Measurements from ENCODE around the gene FHAD1. TPM values are rescaled to one million over a fixed set of nuclear protein-coding genes. Genes with fewer than 3 reads are reported as not detected.
A peak's percentile ranks its signal among the peaks of the same experiment; 100 is the strongest.

Gene FHAD1
- total and polyA plus RNA-seq, 9 of the 15 experiments (the other 6 are each of a cell fraction or from before 2014, with no cell fraction given) = 0.32 to 2.1 (median 1.5) TPM; not detected in 1

- no peak overlapping the region for H3K9ac ChIP-seq (ENCODE audit: insufficient read depth in 1 of 2, low read depth in 2 of 2, low read length in 2 of 2)
- 0 out of 2 replicates have a peak overlapping the region, but pooled peaks have one; percentile 21 for H3K4me2 ChIP-seq (ENCODE audit: insufficient read depth, low read length)
- H3K27ac ChIP-seq (ENCODE audit: extremely low read depth, low read depth, low read length) = peak overlapping the region; percentile 11; the same call in 1 of the 3 replicates
- H3K27me3 ChIP-seq (ENCODE audit: control insufficient read depth in 2 of 2, insufficient read depth in 2 of 2, low read length in 2 of 2) = peaks cover 3 to 29% of the 10 kb centered on the region in 2 experiments; a peak in 3 of 5 replicates
- in situ Hi-C loops (cut with MboI) = no loop called here
- no peaks in the 10 kb centered on the region; the same call in 1 of the 2 replicates for H3K9me3 ChIP-seq (replicated peaks; ENCODE audit: control insufficient read depth, insufficient read depth, low read depth, low read length)
- WGBS (ENCODE audit: insufficient coverage, low coverage, missing lambda C conversion rate) = 28% methylated on average over 9 of the region's 9 CpGs
- DNase-seq (ENCODE audit: extremely low read depth in 1 of 4, low spot score in 3 of 4) (peak in 2 of 4 experiments; percentile 25 to 58), FAIRE-seq (peak; percentile 77), ATAC-seq (peak; percentile 59)
- CTCF ChIA-PET (ENCODE audit: low intra/inter-chr PET ratio) = no interaction called here
- H3K36me3 ChIP-seq (ENCODE audit: control insufficient read depth, insufficient read depth, low read length) = no peaks in the 10 kb centered on the region
- H3K9me1 ChIP-seq (ENCODE audit: control insufficient read depth, insufficient read depth, low read length) = no peaks in the 10 kb centered on the region
- no peak overlapping the region for H3K4me3 ChIP-seq
- H3K79me2 ChIP-seq (ENCODE audit: control insufficient read depth, insufficient read depth, low read length) = no peaks in the 10 kb centered on the region
- H4K20me1 ChIP-seq (replicated peaks; ENCODE audit: control insufficient read depth, insufficient read depth, low read length) = no peaks in the 10 kb centered on the region; the same call in 1 of the 2 replicates
- POLR2A ChIA-PET = interaction anchor here (0.6 kb wide), 2 partner anchors 532 to 771 kb away, joined by 3 read pairs; no protein-coding TSS in a partner anchor
- no TSS peak for BruUV-seq (replicated peaks)
- H3K4me1 ChIP-seq (replicated peaks in 1 of 2; ENCODE audit: control insufficient read depth in 2 of 2, insufficient read depth in 2 of 2, low read length in 2 of 2) = peaks cover 0 to 5% of the 10 kb centered on the region in 2 experiments; a peak in 4 of 5 replicates
- intact Hi-C loops (cut with micrococcal nuclease) = no loop called here
- peak overlapping the region; percentile 54; the same call in 1 of the 2 replicates for H2AFZ ChIP-seq (ENCODE audit: low read depth, low read length)
- TF ChIP-seq NFIC (IDR thresholded peaks at IDR 0.05) (no peak), TEAD4 (IDR thresholded peaks at IDR 0.05; ENCODE audit: low read length) (0 out of 2 replicates have a peak, but pooled peaks have one; percentile 10), TEAD4 (CRISPR knock-in tag; IDR thresholded peaks at IDR 0.05; ENCODE audit: borderline replicate concordance) (no peak), ETV1 (tag; conservative IDR thresholded peaks at IDR 0.05; ENCODE audit: low read depth) (peak; percentile 58), MXD1 (CRISPR knock-in tag; IDR thresholded peaks at IDR 0.05; ENCODE audit: borderline replicate concordance, poor library complexity, severe bottlenecking) (no peak), NFE2L1 (tag; IDR thresholded peaks at IDR 0.05; ENCODE audit: borderline replicate concordance, low read depth) (peak; percentile 32; the same call in 1 of the 2 replicates)
- TF ChIP-seq, protein P1, sequence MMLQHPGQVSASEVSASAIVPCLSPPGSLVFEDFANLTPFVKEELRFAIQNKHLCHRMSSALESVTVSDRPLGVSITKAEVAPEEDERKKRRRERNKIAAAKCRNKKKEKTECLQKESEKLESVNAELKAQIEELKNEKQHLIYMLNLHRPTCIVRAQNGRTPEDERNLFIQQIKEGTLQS (IDR thresholded peaks at IDR 0.05) = peak; percentile 94
- TF ChIP-seq, protein P1 (CRISPR knock-in tag; conservative IDR thresholded peaks at IDR 0.05) = no peak
- TF ChIP-seq, protein P2, sequence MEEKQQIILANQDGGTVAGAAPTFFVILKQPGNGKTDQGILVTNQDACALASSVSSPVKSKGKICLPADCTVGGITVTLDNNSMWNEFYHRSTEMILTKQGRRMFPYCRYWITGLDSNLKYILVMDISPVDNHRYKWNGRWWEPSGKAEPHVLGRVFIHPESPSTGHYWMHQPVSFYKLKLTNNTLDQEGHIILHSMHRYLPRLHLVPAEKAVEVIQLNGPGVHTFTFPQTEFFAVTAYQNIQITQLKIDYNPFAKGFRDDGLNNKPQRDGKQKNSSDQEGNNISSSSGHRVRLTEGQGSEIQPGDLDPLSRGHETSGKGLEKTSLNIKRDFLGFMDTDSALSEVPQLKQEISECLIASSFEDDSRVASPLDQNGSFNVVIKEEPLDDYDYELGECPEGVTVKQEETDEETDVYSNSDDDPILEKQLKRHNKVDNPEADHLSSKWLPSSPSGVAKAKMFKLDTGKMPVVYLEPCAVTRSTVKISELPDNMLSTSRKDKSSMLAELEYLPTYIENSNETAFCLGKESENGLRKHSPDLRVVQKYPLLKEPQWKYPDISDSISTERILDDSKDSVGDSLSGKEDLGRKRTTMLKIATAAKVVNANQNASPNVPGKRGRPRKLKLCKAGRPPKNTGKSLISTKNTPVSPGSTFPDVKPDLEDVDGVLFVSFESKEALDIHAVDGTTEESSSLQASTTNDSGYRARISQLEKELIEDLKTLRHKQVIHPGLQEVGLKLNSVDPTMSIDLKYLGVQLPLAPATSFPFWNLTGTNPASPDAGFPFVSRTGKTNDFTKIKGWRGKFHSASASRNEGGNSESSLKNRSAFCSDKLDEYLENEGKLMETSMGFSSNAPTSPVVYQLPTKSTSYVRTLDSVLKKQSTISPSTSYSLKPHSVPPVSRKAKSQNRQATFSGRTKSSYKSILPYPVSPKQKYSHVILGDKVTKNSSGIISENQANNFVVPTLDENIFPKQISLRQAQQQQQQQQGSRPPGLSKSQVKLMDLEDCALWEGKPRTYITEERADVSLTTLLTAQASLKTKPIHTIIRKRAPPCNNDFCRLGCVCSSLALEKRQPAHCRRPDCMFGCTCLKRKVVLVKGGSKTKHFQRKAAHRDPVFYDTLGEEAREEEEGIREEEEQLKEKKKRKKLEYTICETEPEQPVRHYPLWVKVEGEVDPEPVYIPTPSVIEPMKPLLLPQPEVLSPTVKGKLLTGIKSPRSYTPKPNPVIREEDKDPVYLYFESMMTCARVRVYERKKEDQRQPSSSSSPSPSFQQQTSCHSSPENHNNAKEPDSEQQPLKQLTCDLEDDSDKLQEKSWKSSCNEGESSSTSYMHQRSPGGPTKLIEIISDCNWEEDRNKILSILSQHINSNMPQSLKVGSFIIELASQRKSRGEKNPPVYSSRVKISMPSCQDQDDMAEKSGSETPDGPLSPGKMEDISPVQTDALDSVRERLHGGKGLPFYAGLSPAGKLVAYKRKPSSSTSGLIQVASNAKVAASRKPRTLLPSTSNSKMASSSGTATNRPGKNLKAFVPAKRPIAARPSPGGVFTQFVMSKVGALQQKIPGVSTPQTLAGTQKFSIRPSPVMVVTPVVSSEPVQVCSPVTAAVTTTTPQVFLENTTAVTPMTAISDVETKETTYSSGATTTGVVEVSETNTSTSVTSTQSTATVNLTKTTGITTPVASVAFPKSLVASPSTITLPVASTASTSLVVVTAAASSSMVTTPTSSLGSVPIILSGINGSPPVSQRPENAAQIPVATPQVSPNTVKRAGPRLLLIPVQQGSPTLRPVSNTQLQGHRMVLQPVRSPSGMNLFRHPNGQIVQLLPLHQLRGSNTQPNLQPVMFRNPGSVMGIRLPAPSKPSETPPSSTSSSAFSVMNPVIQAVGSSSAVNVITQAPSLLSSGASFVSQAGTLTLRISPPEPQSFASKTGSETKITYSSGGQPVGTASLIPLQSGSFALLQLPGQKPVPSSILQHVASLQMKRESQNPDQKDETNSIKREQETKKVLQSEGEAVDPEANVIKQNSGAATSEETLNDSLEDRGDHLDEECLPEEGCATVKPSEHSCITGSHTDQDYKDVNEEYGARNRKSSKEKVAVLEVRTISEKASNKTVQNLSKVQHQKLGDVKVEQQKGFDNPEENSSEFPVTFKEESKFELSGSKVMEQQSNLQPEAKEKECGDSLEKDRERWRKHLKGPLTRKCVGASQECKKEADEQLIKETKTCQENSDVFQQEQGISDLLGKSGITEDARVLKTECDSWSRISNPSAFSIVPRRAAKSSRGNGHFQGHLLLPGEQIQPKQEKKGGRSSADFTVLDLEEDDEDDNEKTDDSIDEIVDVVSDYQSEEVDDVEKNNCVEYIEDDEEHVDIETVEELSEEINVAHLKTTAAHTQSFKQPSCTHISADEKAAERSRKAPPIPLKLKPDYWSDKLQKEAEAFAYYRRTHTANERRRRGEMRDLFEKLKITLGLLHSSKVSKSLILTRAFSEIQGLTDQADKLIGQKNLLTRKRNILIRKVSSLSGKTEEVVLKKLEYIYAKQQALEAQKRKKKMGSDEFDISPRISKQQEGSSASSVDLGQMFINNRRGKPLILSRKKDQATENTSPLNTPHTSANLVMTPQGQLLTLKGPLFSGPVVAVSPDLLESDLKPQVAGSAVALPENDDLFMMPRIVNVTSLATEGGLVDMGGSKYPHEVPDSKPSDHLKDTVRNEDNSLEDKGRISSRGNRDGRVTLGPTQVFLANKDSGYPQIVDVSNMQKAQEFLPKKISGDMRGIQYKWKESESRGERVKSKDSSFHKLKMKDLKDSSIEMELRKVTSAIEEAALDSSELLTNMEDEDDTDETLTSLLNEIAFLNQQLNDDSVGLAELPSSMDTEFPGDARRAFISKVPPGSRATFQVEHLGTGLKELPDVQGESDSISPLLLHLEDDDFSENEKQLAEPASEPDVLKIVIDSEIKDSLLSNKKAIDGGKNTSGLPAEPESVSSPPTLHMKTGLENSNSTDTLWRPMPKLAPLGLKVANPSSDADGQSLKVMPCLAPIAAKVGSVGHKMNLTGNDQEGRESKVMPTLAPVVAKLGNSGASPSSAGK (IDR thresholded peaks at IDR 0.05) = peak; percentile 38; the same call in 1 of the 2 replicates
Measured at GRCh38 chr1:15290382-15290781, 43.4 kb downstream of the FHAD1 start.

All from K562 (cell line).